B cell (primary cell): ENCODE results near the gene PPOX. TPM values are rescaled to one million over a fixed set of nuclear protein-coding genes. Genes with fewer than 3 reads are reported as not detected.

Experiments
- ATAC-seq: fragments of 200-7000 bp; cut with Tn5 transposase; one replicate; pipeline ENCODE4 v1.10.0; 2021; ENCODE audit warnings: low read depth, mild to moderate bottlenecking, moderate number of reproducible peaks, moderate library complexity
- CTCF ChIA-PET: fragments of 350-600 bp; sonication (Branson Sonifier 250); formaldehyde crosslinking; loops from one replicate; lab custom pipeline; 2021; ENCODE audit warnings: antibody characterized with exemption, inconsistent platforms; lab: Charles Lee
- POLR2A ChIA-PET: fragments of 350-600 bp; sonication (Branson Sonifier 250); formaldehyde crosslinking; loops from one replicate; lab custom pipeline; 2021; ENCODE audit warnings: antibody characterized with exemption; lab: Charles Lee
- DNase-seq: peaks from one replicate; pipeline ENCODE4 v3.0.0; 2013
- H2AFZ ChIP-seq: 2 replicates; pipeline ENCODE4 v1.6.1; 2012; ENCODE audit warnings: mild to moderate bottlenecking, low read depth, low read length; ENCODE audit not compliant: insufficient read depth, poor library complexity, severe bottlenecking
- H3K27ac ChIP-seq, 2 donors: 1 replicate in 1 of 2; 2 replicates in 1 of 2; pipeline ENCODE4 v1.5.1; 2012 to 2013; ENCODE audit warnings: low read length in 2 of 2, mild to moderate bottlenecking in 2 of 2, moderate library complexity in 1 of 2
- H3K27me3 ChIP-seq, 4 experiments: fragments of 200-600 bp in 1 of 4; sonication (generic) in 1 of 4; replicated peaks in 1 of 4; 1 replicate in 2 of 4; 2 replicates in 2 of 4; pipeline versions ENCODE4 v1.6.1 to v1.7.0; 2013 to 2016; ENCODE audit warnings: low read length in 3 of 4, mild to moderate bottlenecking in 2 of 4, mixed read lengths in 1 of 4, moderate library complexity in 1 of 4; ENCODE audit not compliant: insufficient read depth in 4 of 4, control insufficient read depth in 3 of 4; ENCODE audit errors: control extremely low read depth in 1 of 4
- H3K36me3 ChIP-seq, 2 experiments: replicated peaks in 1 of 2; 1 replicate in 1 of 2; 2 replicates in 1 of 2; pipeline versions ENCODE4 v1.6.1 to v1.7.1; 2013; ENCODE audit warnings: low read length in 1 of 2; ENCODE audit not compliant: insufficient read depth in 2 of 2, control insufficient read depth in 1 of 2; ENCODE audit errors: control extremely low read depth in 1 of 2, extremely low read depth in 1 of 2
- H3K4me1 ChIP-seq, 2 donors: fragments of 200-600 bp in 1 of 2; sonication (generic) in 1 of 2; 1 replicate in 1 of 2; 2 replicates in 1 of 2; pipeline versions ENCODE4 v1.5.1 to v1.6.1; 2013 to 2017; ENCODE audit warnings: low read length in 2 of 2; ENCODE audit not compliant: control insufficient read depth in 2 of 2, insufficient read depth in 2 of 2
- H3K4me2 ChIP-seq: replicated peaks from 2 replicates; pipeline ENCODE3; 2012; ENCODE audit warnings: mild to moderate bottlenecking, low read depth, low read length; ENCODE audit not compliant: poor library complexity, severe bottlenecking
- H3K4me3 ChIP-seq, 5 experiments: fragments of 200-600 bp in 1 of 5; sonication (generic) in 1 of 5; 1 replicate in 3 of 5; 2 replicates in 2 of 5; pipeline versions ENCODE4 v1.5.1 to v1.7.0; 2011 to 2016; ENCODE audit warnings: low read length in 4 of 5, mild to moderate bottlenecking in 4 of 5, low read depth in 2 of 5, control low read depth in 1 of 5, moderate library complexity in 1 of 5; ENCODE audit not compliant: insufficient read depth in 1 of 5; ENCODE audit errors: control extremely low read depth in 1 of 5, extremely low read depth in 1 of 5
- H3K79me2 ChIP-seq: fragments of 200-600 bp; sonication (generic); one replicate; pipeline ENCODE4 v1.6.0; 2016; ENCODE audit warnings: low read length; ENCODE audit not compliant: control insufficient read depth, insufficient read depth
- H3K9ac ChIP-seq: fragments of 200-600 bp; sonication (generic); 2 replicates; pipeline ENCODE4 v1.6.1; 2017; ENCODE audit warnings: mild to moderate bottlenecking, low read length, moderate library complexity
- H3K9me3 ChIP-seq, 3 donors: one replicate each; pipeline versions ENCODE4 v1.6.1 to v1.7.1; 2013; ENCODE audit warnings: low read length in 2 of 3; ENCODE audit not compliant: control insufficient read depth in 2 of 3, insufficient read depth in 1 of 3; ENCODE audit errors: control extremely low read depth in 1 of 3
- H4K20me1 ChIP-seq: 2 replicates; pipeline ENCODE4 v1.6.0; 2012; ENCODE audit warnings: mild to moderate bottlenecking, low read length; ENCODE audit not compliant: insufficient read depth, control insufficient read depth, poor library complexity, severe bottlenecking
- H3K27ac Mint-ChIP-seq: one replicate; pipeline ENCODE4 v1.8.0; 2021; ENCODE audit warnings: mixed read lengths
- H3K27me3 Mint-ChIP-seq: one replicate; pipeline ENCODE4 v1.8.0; 2021; ENCODE audit warnings: mixed read lengths
- H3K4me1 Mint-ChIP-seq: one replicate; pipeline ENCODE4 v1.8.0; 2021; ENCODE audit warnings: mixed read lengths
- H3K4me3 Mint-ChIP-seq: one replicate; pipeline ENCODE4 v1.8.0; 2021; ENCODE audit warnings: mixed read lengths
- H3K9me3 Mint-ChIP-seq: one replicate; pipeline ENCODE4 v1.8.0; 2022; ENCODE audit warnings: mixed read lengths; ENCODE audit not compliant: insufficient read depth
- EZH2 ChIP-seq: IDR thresholded peaks from 2 replicates; pipeline ENCODE4 v1.6.1; 2012; ENCODE audit warnings: borderline replicate concordance, low read depth, mild to moderate bottlenecking, moderate library complexity, low read length; ENCODE audit not compliant: insufficient read depth, poor library complexity, severe bottlenecking
- WGBS: methylation state at CpG from one replicate; pipeline ENCODE4 v1.1.5; 2013; ENCODE audit warnings: missing lambda C conversion rate; ENCODE audit not compliant: insufficient coverage; 5-methylcytosine and 5-hydroxymethylcytosine counted together
- intact Hi-C: fragments of 100-400 bp; cut with micrococcal nuclease; formaldehyde crosslinking; loops from one replicate; pipeline ENCODE4 v1.10.0; 2022
- polyA plus RNA-seq: library from polyadenylated mRNA; depleted of rRNA; stranded (reverse); fragments of >200 nt; gene quantifications from 2 replicates; pipeline ENCODE4 v1.2.3, GENCODE V29; 2012
- total RNA-seq, 2 donors: library from RNA; stranded (reverse); fragments of 120-200 nt in 1 of 2; gene quantifications; 1 replicate in 1 of 2; 2 replicates in 1 of 2; pipeline versions ENCODE4 v1.2.3 to v1.2.4, GENCODE V29; 2013 to 2022
- TF ChIP-seq, protein P1 (sequence below): fragments of 200-600 bp; IDR thresholded peaks from one replicate; pipeline ENCODE4 v1.8.0; 2022; ENCODE audit warnings: antibody characterized with exemption, mild to moderate bottlenecking

Gene PPOX
- total and polyA plus RNA-seq, 2 donors (not counting 1 experiment from before 2014, with no cell fraction given): 65.6 to 82.3 TPM

DNA sequence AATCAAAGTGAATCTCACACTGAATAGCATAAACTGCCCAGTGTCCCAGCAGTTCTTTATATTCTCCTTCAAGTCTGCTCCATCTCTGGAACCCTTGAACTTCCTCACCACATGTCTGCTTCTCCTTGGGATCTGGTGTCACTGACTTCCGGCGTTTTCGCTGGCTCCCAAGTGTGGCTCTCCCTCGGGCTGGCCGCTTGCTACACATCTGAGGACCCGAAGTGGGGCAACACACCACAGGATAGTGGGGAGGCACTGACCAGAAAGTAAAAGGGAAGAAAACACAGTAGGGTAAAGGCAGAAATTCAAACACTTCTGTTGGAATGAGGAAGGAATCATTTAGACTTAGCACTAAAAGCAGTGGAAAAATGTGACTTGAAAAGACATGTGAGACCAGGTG is 43.3 kb upstream of the PPOX start:
- Histone ChIP-seq H3K9ac (no peak overlapping the region), H3K27ac (peak overlapping the region in 1 of 2 donors; percentile 5), H3K9me3 (no peaks in the 10 kb centered on the region), H3K4me3 (no peak overlapping the region), H3K79me2 (peaks cover 45% of the 10 kb centered on the region), H2AFZ (no peak overlapping the region), H4K20me1 (no peaks in the 10 kb centered on the region), H3K4me2 (no peak overlapping the region), H3K36me3 (peaks cover 2 to 62% of the 10 kb centered on the region in 2 experiments), H3K27me3 (no peaks in the 10 kb centered on the region), H3K4me1 (peaks cover 30 to 36% of the 10 kb centered on the region in 2 donors)
- ChIA-PET POLR2A (interaction anchor here (0.7 kb wide), 1 partner anchor 27 kb away, joined by 7 read pairs; no protein-coding TSS in a partner anchor), CTCF (no interaction called here)
- TF ChIP-seq EZH2: no peak
- TF ChIP-seq, protein P1, sequence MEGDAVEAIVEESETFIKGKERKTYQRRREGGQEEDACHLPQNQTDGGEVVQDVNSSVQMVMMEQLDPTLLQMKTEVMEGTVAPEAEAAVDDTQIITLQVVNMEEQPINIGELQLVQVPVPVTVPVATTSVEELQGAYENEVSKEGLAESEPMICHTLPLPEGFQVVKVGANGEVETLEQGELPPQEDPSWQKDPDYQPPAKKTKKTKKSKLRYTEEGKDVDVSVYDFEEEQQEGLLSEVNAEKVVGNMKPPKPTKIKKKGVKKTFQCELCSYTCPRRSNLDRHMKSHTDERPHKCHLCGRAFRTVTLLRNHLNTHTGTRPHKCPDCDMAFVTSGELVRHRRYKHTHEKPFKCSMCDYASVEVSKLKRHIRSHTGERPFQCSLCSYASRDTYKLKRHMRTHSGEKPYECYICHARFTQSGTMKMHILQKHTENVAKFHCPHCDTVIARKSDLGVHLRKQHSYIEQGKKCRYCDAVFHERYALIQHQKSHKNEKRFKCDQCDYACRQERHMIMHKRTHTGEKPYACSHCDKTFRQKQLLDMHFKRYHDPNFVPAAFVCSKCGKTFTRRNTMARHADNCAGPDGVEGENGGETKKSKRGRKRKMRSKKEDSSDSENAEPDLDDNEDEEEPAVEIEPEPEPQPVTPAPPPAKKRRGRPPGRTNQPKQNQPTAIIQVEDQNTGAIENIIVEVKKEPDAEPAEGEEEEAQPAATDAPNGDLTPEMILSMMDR: no peak
- Mint-ChIP-seq H3K27me3 (no peaks in the 10 kb centered on the region), H3K9me3 (no peaks in the 10 kb centered on the region), H3K4me1 (peaks cover 48% of the 10 kb centered on the region), H3K27ac (peak overlapping the region; percentile 64), H3K4me3 (no peak overlapping the region)
- ATAC-seq (no peak), DNase-seq (no peak)
- 98% methylated on average over 6 of the region's 6 CpGs for WGBS
- intact Hi-C loops: no loop called here

DNA sequence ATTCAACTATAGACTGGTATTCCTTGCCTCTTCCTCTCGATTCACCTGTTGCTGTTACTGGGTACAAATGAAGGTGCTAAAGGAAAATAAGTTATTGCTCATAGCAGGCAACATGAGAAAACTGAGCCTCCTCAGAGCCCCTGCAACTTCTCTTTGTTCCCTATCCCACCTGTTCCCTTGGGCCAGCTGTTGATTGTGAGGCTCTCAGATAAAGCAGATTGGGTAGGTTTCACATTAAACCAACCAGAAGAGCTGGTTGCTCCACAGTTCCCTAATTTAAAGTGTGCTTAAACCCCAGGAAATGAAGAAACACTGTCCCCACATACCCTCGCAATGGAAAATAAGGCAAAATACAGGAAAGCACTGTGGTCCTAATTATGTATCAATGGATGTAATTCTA is 38.6 kb upstream of the PPOX start:
- DNase-seq: no peak
- POLR2A ChIA-PET: interaction anchor here (0.5 kb wide), 1 partner anchor 69 kb away, joined by 5 read pairs; no protein-coding TSS in a partner anchor
- no CpG with 5 or more reads among the region's 2 CpGs for WGBS

More for the DNA sequence above, 38.6 kb upstream of the PPOX start:
- CTCF ChIA-PET: interaction anchor here (0.6 to 2.2 kb wide), 5 partner anchors 10 to 1967 kb away, joined by 3 to 9 read pairs (median 3); partner anchors contain the start of gene KLHDC9
- peaks cover 29% of the 10 kb centered on the region for H3K79me2 ChIP-seq
- no peak for ATAC-seq
- peaks cover 2 to 61% of the 10 kb centered on the region in 2 experiments for H3K36me3 ChIP-seq
- no peaks in the 10 kb centered on the region for H3K27me3 ChIP-seq
- TF ChIP-seq EZH2: no peak
- TF ChIP-seq, protein P1: no peak
- intact Hi-C loops: no loop called here
- H3K9ac ChIP-seq: no peak overlapping the region
- Mint-ChIP-seq H3K27me3 (no peaks in the 10 kb centered on the region), H3K4me1 (peaks cover 38% of the 10 kb centered on the region), H3K4me3 (no peak overlapping the region), H3K9me3 (no peaks in the 10 kb centered on the region), H3K27ac (no peak overlapping the region)
- peak overlapping the region in 1 of 2 donors; percentile 17 for H3K27ac ChIP-seq
- no peak overlapping the region for H3K4me2 ChIP-seq
- no peak overlapping the region for H3K4me3 ChIP-seq
- peaks cover 10 to 16% of the 10 kb centered on the region in 2 donors for H3K4me1 ChIP-seq
- H2AFZ ChIP-seq: no peak overlapping the region
- no peaks in the 10 kb centered on the region for H3K9me3 ChIP-seq
- no peaks in the 10 kb centered on the region for H4K20me1 ChIP-seq
